HepG2 (cell line): Measurements from ENCODE around the gene CNDP1. TPM values are rescaled to one million over a fixed set of nuclear protein-coding genes. Genes with fewer than 3 reads are reported as not detected.

Source experiments
- ATF2 ChIP-seq: sonication (generic); formaldehyde crosslinking; IDR thresholded peaks from 2 replicates; pipeline ENCODE4 v1.4.0; 2020; ENCODE audit warnings: missing genetic modification reagents
- ATF5 ChIP-seq: sonication (generic); formaldehyde crosslinking; IDR thresholded peaks from 2 replicates; pipeline ENCODE4 v1.4.0; 2020; ENCODE audit warnings: mild to moderate bottlenecking, low read depth, missing genetic modification reagents
- ATF7 ChIP-seq, 2 experiments: fragments of 450-650 bp in 1 of 2; sonication (generic) in 1 of 2; formaldehyde crosslinking in 1 of 2; IDR thresholded peaks; 2 replicates each; pipeline versions ENCODE4 v1.4.0 to v1.6.1; 2016 to 2020; ENCODE audit warnings: antibody characterized with exemption in 1 of 2, mild to moderate bottlenecking in 1 of 2, missing genetic modification reagents in 1 of 2
- CEBPG ChIP-seq: IDR thresholded peaks from 2 replicates; pipeline ENCODE4 v1.6.1; 2016
- FOXC1 ChIP-seq: sonication (generic); formaldehyde crosslinking; IDR thresholded peaks from 2 replicates; pipeline ENCODE4 v1.8.0; 2022; ENCODE audit warnings: mild to moderate bottlenecking, missing genetic modification reagents, borderline replicate concordance
- FOXO4 ChIP-seq: sonication (generic); formaldehyde crosslinking; conservative IDR thresholded peaks from 2 replicates; pipeline ENCODE4 v1.8.1; 2023; ENCODE audit warnings: missing genetic modification reagents
- GTF2F1 ChIP-seq: fragments of 150-350 bp; IDR thresholded peaks from 2 replicates; pipeline ENCODE4 v1.6.1; 2014; ENCODE audit warnings: low read length
- KDM1A ChIP-seq: IDR thresholded peaks from 2 replicates; pipeline ENCODE4 v1.6.1; 2016; ENCODE audit warnings: missing compliant biosample characterization
- KDM2A ChIP-seq: sonication (generic); formaldehyde crosslinking; IDR thresholded peaks from 2 replicates; pipeline ENCODE4 v1.4.0; 2020; ENCODE audit warnings: low read depth, missing genetic modification reagents, borderline replicate concordance
- MXI1 ChIP-seq: IDR thresholded peaks from 3 replicates; pipeline ENCODE4 v1.6.1; 2012; ENCODE audit warnings: low read depth, low read length, inconsistent platforms, borderline replicate concordance
- NFYC ChIP-seq: IDR thresholded peaks from 2 replicates; pipeline ENCODE4 v1.6.1; 2016; ENCODE audit warnings: missing genetic modification reagents, missing compliant biosample characterization
- PAF1 ChIP-seq: IDR thresholded peaks from 2 replicates; pipeline ENCODE4 v1.6.1; 2016; ENCODE audit warnings: missing genetic modification reagents, missing compliant biosample characterization
- POLR2A ChIP-seq, 2 experiments: IDR thresholded peaks; 2 replicates each; pipeline ENCODE4 v1.6.1; 2011; ENCODE audit warnings: low read depth in 2 of 2, low read length in 2 of 2, mild to moderate bottlenecking in 1 of 2, moderate library complexity in 1 of 2; ENCODE audit not compliant: insufficient read depth in 1 of 2
- POLR2AphosphoS5 ChIP-seq: IDR thresholded peaks from 2 replicates; pipeline ENCODE4 v1.6.1; 2012; ENCODE audit warnings: low read depth, low read length
- POLR2G ChIP-seq: fragments of 200-400 bp; formaldehyde crosslinking; IDR thresholded peaks from 2 replicates; pipeline ENCODE4 v1.6.1; 2018; ENCODE audit warnings: mild to moderate bottlenecking, low read depth, low read length, moderate library complexity
- RFX1 ChIP-seq: fragments of 450-650 bp; IDR thresholded peaks from 2 replicates; pipeline ENCODE4 v1.6.1; 2017
- SRSF1 ChIP-seq: fragments of 200-400 bp; formaldehyde crosslinking; optimal IDR thresholded peaks from 2 replicates; pipeline ENCODE3; 2017; ENCODE audit warnings: mild to moderate bottlenecking, low read depth, low read length, moderate library complexity
- TCF12 ChIP-seq, 2 experiments: fragments of 450-650 bp in 1 of 2; sonication (generic) in 1 of 2; formaldehyde crosslinking in 1 of 2; IDR thresholded peaks; 2 replicates each; pipeline versions ENCODE4 v1.6.1 to v1.8.0; 2017 to 2022; ENCODE audit warnings: antibody characterized with exemption in 1 of 2, mild to moderate bottlenecking in 1 of 2, missing genetic modification reagents in 1 of 2, moderate library complexity in 1 of 2
- TFDP2 ChIP-seq: sonication (generic); formaldehyde crosslinking; IDR thresholded peaks from 2 replicates; pipeline ENCODE4 v1.4.0; 2020; ENCODE audit warnings: missing genetic modification reagents
- ZBTB1 ChIP-seq: sonication (generic); formaldehyde crosslinking; IDR thresholded peaks from 2 replicates; pipeline ENCODE4 v1.4.0; 2020; ENCODE audit warnings: missing genetic modification reagents, borderline replicate concordance
- ZNF17 ChIP-seq: sonication (generic); formaldehyde crosslinking; IDR thresholded peaks from 2 replicates; pipeline ENCODE4 v1.5.0; 2020; ENCODE audit warnings: mild to moderate bottlenecking, missing genetic modification reagents
- ZNF256 ChIP-seq: sonication (generic); formaldehyde crosslinking; conservative IDR thresholded peaks from 2 replicates; pipeline ENCODE4 v1.4.0; 2020; ENCODE audit warnings: missing genetic modification reagents
- ZNF354B ChIP-seq: sonication (generic); formaldehyde crosslinking; IDR thresholded peaks from 2 replicates; pipeline ENCODE4 v1.8.0; 2022; ENCODE audit warnings: mild to moderate bottlenecking, missing genetic modification reagents
- ZNF567 ChIP-seq: sonication (generic); formaldehyde crosslinking; IDR thresholded peaks from 2 replicates; pipeline ENCODE4 v1.8.1; 2023; ENCODE audit warnings: mild to moderate bottlenecking, missing genetic modification reagents, borderline replicate concordance
- ZNF678 ChIP-seq: sonication (generic); formaldehyde crosslinking; IDR thresholded peaks from 2 replicates; pipeline ENCODE4 v1.4.0; 2020; ENCODE audit warnings: mild to moderate bottlenecking, missing genetic modification reagents
- ZNF720 ChIP-seq: sonication (generic); formaldehyde crosslinking; IDR thresholded peaks from 2 replicates; pipeline ENCODE4 v1.4.0; 2020; ENCODE audit warnings: missing genetic modification reagents
- polyA plus RNA-seq, 8 experiments: library from polyadenylated mRNA; depleted of rRNA in 3 of 8; stranded (reverse) in 7 of 8; unstranded in 1 of 8; fragments of >200 nt; fragmentation: Illumina TruSeq in 4 of 8; extraction: Trizol in 4 of 8; gene quantifications; 2 replicates each; pipeline versions ENCODE4 v1.2.1 to v1.2.3, GENCODE V29; 2011 to 2016; ENCODE audit warnings: low read depth in 4 of 8, missing spikeins in 1 of 8, mixed read lengths in 1 of 8; ENCODE audit not compliant: insufficient read depth in 1 of 8
- total RNA-seq, 5 experiments: library from RNA; depleted of rRNA; stranded (reverse); fragments of >200 nt; fragmentation: Illumina TruSeq; extraction: Trizol; gene quantifications; 2 replicates each; pipeline ENCODE4 v1.2.3, GENCODE V29; 2016; ENCODE audit warnings: low read depth in 1 of 5

CNDP1 gene
- total and polyA plus RNA-seq, 2 of the 13 experiments (the other 11 are each of a cell fraction or from before 2014, with no cell fraction given) = 0.01 TPM; not detected in 1

GRCh38 chr18:74495581-74496507, 38.5 kb upstream of the CNDP1 start, which contains the start of gene CNDP2 (continued):
- TF ChIP-seq TFDP2 (CRISPR knock-in tag) (0 out of 2 replicates have a peak, but pooled peaks have one; percentile 31), ZNF17 (CRISPR knock-in tag) (no peak), CEBPG (CRISPR knock-in tag) (peak; percentile 38; the same call in 1 of the 2 replicates), NFYC (CRISPR knock-in tag) (peak; percentile 85), ZNF567 (CRISPR knock-in tag) (0 out of 2 replicates have a peak, but pooled peaks have one; percentile 40), MXI1 (peak; percentile 93; the same call in 2 of the 3 replicates), TCF12 (IDR thresholded peaks at IDR 0.05) (no peak), TCF12 (CRISPR knock-in tag; IDR thresholded peaks at IDR 0.05) (no peak), FOXO4 (CRISPR knock-in tag) (no peak), GTF2F1 (no peak), KDM2A (CRISPR knock-in tag) (peak; percentile 72), PAF1 (CRISPR knock-in tag) (no peak), RFX1 (peak; percentile 86; the same call in 1 of the 2 replicates), POLR2A (IDR thresholded peaks at IDR 0.05; ENCODE audit: insufficient read depth in 1 of 2, low read depth in 2 of 2, low read length in 2 of 2) (peak; percentile 68 to 93), ATF2 (peak; percentile 99), ATF5 (0 out of 2 replicates have a peak, but pooled peaks have one; percentile 14), SRSF1 (peak; percentile 31), ZNF678 (CRISPR knock-in tag) (peak; percentile 32; the same call in 1 of the 2 replicates), POLR2AphosphoS5 (peak; percentile 90), ZBTB1 (CRISPR knock-in tag) (peak; percentile 73; the same call in 1 of the 2 replicates), FOXC1 (CRISPR knock-in tag) (0 out of 2 replicates have a peak, but pooled peaks have one; percentile 17), ZNF720 (CRISPR knock-in tag) (no peak), ZNF354B (no peak), ZNF256 (CRISPR knock-in tag) (no peak), POLR2G (peak; percentile 85), KDM1A (CRISPR knock-in tag) (no peak; the same call in 1 of the 2 replicates), ATF7 (IDR thresholded peaks at IDR 0.05) (peak; percentile 100), ATF7 (CRISPR knock-in tag; IDR thresholded peaks at IDR 0.05) (peak; percentile 98)
